Trophoblast cell (in vitro differentiated cells and primary cell): Measurements from ENCODE around the gene EPC2.

Experiments
- DNase-seq, 2 donors: peaks; one replicate each; pipeline ENCODE4 v3.0.0-alpha.2; 2016
- H2AFZ ChIP-seq: 2 replicates; pipeline ENCODE4 v1.6.1; 2013; ENCODE audit warnings: low read length, moderate library complexity, mild to moderate bottlenecking; ENCODE audit not compliant: insufficient read depth, poor library complexity
- H2AK5ac ChIP-seq: 2 replicates; pipeline ENCODE4 v1.6.1; 2013; ENCODE audit warnings: mild to moderate bottlenecking, low read length
- H2BK120ac ChIP-seq: 2 replicates; pipeline ENCODE4 v1.6.1; 2013; ENCODE audit warnings: low read length, mild to moderate bottlenecking, moderate library complexity; ENCODE audit not compliant: insufficient read depth, poor library complexity
- H2BK12ac ChIP-seq: 2 replicates; pipeline ENCODE4 v1.6.1; 2013; ENCODE audit warnings: mild to moderate bottlenecking, low read length, moderate library complexity
- H2BK5ac ChIP-seq: 2 replicates; pipeline ENCODE4 v1.6.1; 2013; ENCODE audit warnings: low read length, low read depth, moderate library complexity, mild to moderate bottlenecking; ENCODE audit not compliant: poor library complexity
- H3K14ac ChIP-seq: 2 replicates; pipeline ENCODE4 v1.6.1; 2013; ENCODE audit warnings: mild to moderate bottlenecking, low read length
- H3K18ac ChIP-seq: 2 replicates; pipeline ENCODE4 v1.6.1; 2013; ENCODE audit warnings: mild to moderate bottlenecking, low read length
- H3K23ac ChIP-seq: 2 replicates; pipeline ENCODE4 v1.6.1; 2013; ENCODE audit warnings: low read length
- H3K27ac ChIP-seq: 2 replicates; pipeline ENCODE4 v1.5.1; 2013; ENCODE audit warnings: low read depth, mild to moderate bottlenecking, inconsistent platforms, low read length, moderate library complexity
- H3K27me3 ChIP-seq: 2 replicates; pipeline ENCODE4 v1.6.1; 2013; ENCODE audit warnings: inconsistent platforms, mild to moderate bottlenecking, low read length, moderate library complexity; ENCODE audit not compliant: insufficient read depth
- H3K36me3 ChIP-seq, 2 experiments: 1 replicate in 1 of 2; 2 replicates in 1 of 2; pipeline ENCODE4 v1.6.1; 2013; ENCODE audit warnings: low read length in 2 of 2, mild to moderate bottlenecking in 2 of 2, moderate library complexity in 1 of 2; ENCODE audit not compliant: insufficient read depth in 2 of 2, control insufficient read depth in 1 of 2
- H3K4ac ChIP-seq: 2 replicates; pipeline ENCODE4 v1.6.1; 2013; ENCODE audit warnings: low read depth, mild to moderate bottlenecking, low read length, moderate library complexity
- H3K4me1 ChIP-seq, 2 experiments: 1 replicate in 1 of 2; 2 replicates in 1 of 2; pipeline ENCODE4 v1.6.1; 2013; ENCODE audit warnings: low read length in 2 of 2, mild to moderate bottlenecking in 2 of 2, moderate library complexity in 1 of 2; ENCODE audit not compliant: insufficient read depth in 2 of 2, control insufficient read depth in 1 of 2
- H3K4me2 ChIP-seq: 2 replicates; pipeline ENCODE4 v1.6.1; 2013; ENCODE audit warnings: inconsistent platforms, mild to moderate bottlenecking, low read length, moderate library complexity
- H3K4me3 ChIP-seq: 2 replicates; pipeline ENCODE4 v1.5.1; 2013; ENCODE audit warnings: mild to moderate bottlenecking, low read depth, low read length, inconsistent platforms
- H3K79me1 ChIP-seq: one replicate; pipeline ENCODE4 v1.6.1; 2013; ENCODE audit warnings: low read length
- H3K79me2 ChIP-seq: 2 replicates; pipeline ENCODE4 v1.6.1; 2013; ENCODE audit warnings: low read length, mild to moderate bottlenecking; ENCODE audit not compliant: control insufficient read depth, insufficient read depth, poor library complexity
- H3K9ac ChIP-seq: 2 replicates; pipeline ENCODE4 v1.6.1; 2013; ENCODE audit warnings: mild to moderate bottlenecking, low read length
- H3K9me3 ChIP-seq: 2 replicates; pipeline ENCODE4 v1.6.1; 2013; ENCODE audit warnings: low read depth, mild to moderate bottlenecking, control low read depth, inconsistent platforms, low read length; ENCODE audit not compliant: insufficient read depth
- H4K12ac ChIP-seq: 2 replicates; pipeline ENCODE4 v1.6.1; 2013; ENCODE audit warnings: low read depth, mild to moderate bottlenecking, low read length, moderate library complexity
- H4K8ac ChIP-seq: 2 replicates; pipeline ENCODE4 v1.6.1; 2013; ENCODE audit warnings: low read depth, mild to moderate bottlenecking, low read length, moderate library complexity
- H4K91ac ChIP-seq: one replicate; pipeline ENCODE4 v1.6.1; 2013; ENCODE audit warnings: low read depth, mild to moderate bottlenecking, low read length, moderate library complexity
- WGBS: extraction: QIAGEN DNeasy Blood & Tissue Kit; methylation state at CpG from one replicate; pipeline ENCODE4 v1.1.7; 2013; ENCODE audit warnings: missing lambda C conversion rate; ENCODE audit not compliant: insufficient read length, insufficient coverage; ENCODE audit errors: extremely low coverage; 5-methylcytosine and 5-hydroxymethylcytosine counted together

The EPC2 gene

DNA sequence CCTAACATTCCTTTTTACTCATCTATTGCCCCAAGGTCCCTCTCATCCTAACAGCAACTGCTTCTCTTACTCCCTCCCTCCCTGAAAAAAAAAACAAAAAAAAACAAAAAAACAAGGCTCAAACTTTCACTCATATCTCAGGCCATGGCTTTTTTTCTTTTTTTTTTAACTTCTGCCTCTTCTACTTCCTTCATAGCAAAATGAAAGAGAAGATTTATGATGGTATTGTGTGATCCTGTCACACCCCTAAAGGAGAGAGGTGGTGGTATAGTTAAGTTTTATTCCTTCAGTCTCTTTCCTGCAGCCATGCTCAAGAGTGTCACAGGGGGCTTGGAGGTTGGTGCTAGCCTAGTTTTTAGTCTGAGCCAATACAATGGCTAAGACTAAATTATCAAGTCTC lies 21.5 kb upstream of the EPC2 start:
- no peak overlapping the region for H3K18ac ChIP-seq
- no peaks in the 10 kb centered on the region for H3K4me1 ChIP-seq
- H4K12ac ChIP-seq = no peak overlapping the region
- H3K14ac ChIP-seq = no peak overlapping the region
- no peak overlapping the region for H4K8ac ChIP-seq
- no peak overlapping the region for H3K27ac ChIP-seq
- no peak overlapping the region for H2AK5ac ChIP-seq
- H3K36me3 ChIP-seq = no peaks in the 10 kb centered on the region
- no peak overlapping the region for H4K91ac ChIP-seq
- no peak overlapping the region for H2BK120ac ChIP-seq
- no peaks in the 10 kb centered on the region for H3K79me1 ChIP-seq
- H3K9ac ChIP-seq = no peak overlapping the region
- no peaks in the 10 kb centered on the region for H3K79me2 ChIP-seq
- no peak overlapping the region for H2BK12ac ChIP-seq
- no peak for DNase-seq
- H2BK5ac ChIP-seq = no peak overlapping the region
- H3K9me3 ChIP-seq = no peaks in the 10 kb centered on the region
- no peak overlapping the region for H3K4ac ChIP-seq
- H3K23ac ChIP-seq = no peak overlapping the region
- H3K27me3 ChIP-seq = no peaks in the 10 kb centered on the region
- H2AFZ ChIP-seq = no peak overlapping the region
- H3K4me2 ChIP-seq = no peak overlapping the region
- no peak overlapping the region for H3K4me3 ChIP-seq

DNA sequence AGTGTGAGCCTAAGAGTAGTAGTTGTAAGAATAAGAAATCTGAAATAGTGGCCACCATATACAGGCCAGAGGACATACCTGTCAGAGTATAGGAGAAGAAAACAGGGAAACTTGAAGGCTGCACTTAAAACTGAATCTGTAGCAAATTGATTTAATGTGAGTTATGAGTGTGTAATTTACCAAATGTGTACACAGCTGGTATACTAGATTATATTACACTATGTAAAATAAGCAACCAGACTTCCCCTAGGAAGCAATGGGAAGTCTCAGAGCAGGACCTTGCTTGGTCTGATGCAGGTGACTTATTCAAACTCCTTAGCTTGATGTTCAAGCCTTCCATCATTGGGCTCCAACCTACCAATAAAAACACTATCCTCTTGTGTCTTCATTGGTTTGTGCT lies 17.3 kb upstream of the EPC2 start:
- no peak overlapping the region for H2AFZ ChIP-seq
- no peaks in the 10 kb centered on the region for H3K4me1 ChIP-seq
- no peaks in the 10 kb centered on the region for H3K79me1 ChIP-seq
- H3K79me2 ChIP-seq = no peaks in the 10 kb centered on the region
- no peak overlapping the region for H3K18ac ChIP-seq
- no peak overlapping the region for H3K14ac ChIP-seq
- no peak overlapping the region for H3K4ac ChIP-seq
- H3K27me3 ChIP-seq = no peaks in the 10 kb centered on the region
- no peak overlapping the region for H2AK5ac ChIP-seq
- no peak overlapping the region for H4K91ac ChIP-seq
- H3K4me2 ChIP-seq = no peak overlapping the region
- no peak overlapping the region for H3K23ac ChIP-seq
- no peaks in the 10 kb centered on the region for H3K36me3 ChIP-seq
- no peak overlapping the region for H2BK5ac ChIP-seq
- no peak overlapping the region for H2BK12ac ChIP-seq
- H4K8ac ChIP-seq = no peak overlapping the region
- no peak for DNase-seq
- no peak overlapping the region for H4K12ac ChIP-seq
- no peak overlapping the region for H3K27ac ChIP-seq
- H3K4me3 ChIP-seq = no peak overlapping the region
- no peak overlapping the region for H3K9ac ChIP-seq
- no peaks in the 10 kb centered on the region for H3K9me3 ChIP-seq
- H2BK120ac ChIP-seq = no peak overlapping the region

DNA sequence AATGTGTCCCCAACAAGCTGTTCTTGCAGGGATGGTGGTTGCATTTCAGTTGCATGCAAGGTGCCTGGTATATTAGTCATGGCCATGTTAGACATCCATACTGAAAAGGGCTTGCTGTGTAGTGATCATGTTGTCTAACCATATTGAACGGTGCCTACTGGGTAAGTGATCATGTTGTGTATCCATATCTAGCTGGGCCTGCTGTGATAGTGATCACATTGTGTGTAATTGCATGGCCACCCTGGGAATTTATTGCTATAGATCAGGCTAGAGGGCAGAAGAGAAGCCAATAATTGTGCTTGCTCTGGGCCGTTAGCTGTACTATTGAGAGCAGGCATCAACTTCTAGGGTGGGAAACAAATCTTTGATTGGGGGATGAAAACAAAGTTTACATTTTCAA lies 9.8 kb upstream of the EPC2 start:
- Histone ChIP-seq H3K79me1 (no peaks in the 10 kb centered on the region), H3K27me3 (no peaks in the 10 kb centered on the region), H3K4me3 (no peak overlapping the region), H3K27ac (no peak overlapping the region), H3K4me2 (no peak overlapping the region), H4K12ac (no peak overlapping the region), H4K8ac (no peak overlapping the region), H4K91ac (no peak overlapping the region), H2AK5ac (no peak overlapping the region), H3K14ac (no peak overlapping the region), H2AFZ (no peak overlapping the region), H3K79me2 (no peaks in the 10 kb centered on the region), H2BK12ac (no peak overlapping the region), H3K9me3 (no peaks in the 10 kb centered on the region), H3K9ac (no peak overlapping the region), H2BK5ac (no peak overlapping the region), H3K23ac (no peak overlapping the region), H3K18ac (no peak overlapping the region), H2BK120ac (no peak overlapping the region), H3K36me3 (no peaks in the 10 kb centered on the region), H3K4me1 (peaks cover 5% of the 10 kb centered on the region in 2 experiments), H3K4ac (no peak overlapping the region)
- no CpG with 5 or more reads among the region's 2 CpGs for WGBS
- DNase-seq = no peak

DNA sequence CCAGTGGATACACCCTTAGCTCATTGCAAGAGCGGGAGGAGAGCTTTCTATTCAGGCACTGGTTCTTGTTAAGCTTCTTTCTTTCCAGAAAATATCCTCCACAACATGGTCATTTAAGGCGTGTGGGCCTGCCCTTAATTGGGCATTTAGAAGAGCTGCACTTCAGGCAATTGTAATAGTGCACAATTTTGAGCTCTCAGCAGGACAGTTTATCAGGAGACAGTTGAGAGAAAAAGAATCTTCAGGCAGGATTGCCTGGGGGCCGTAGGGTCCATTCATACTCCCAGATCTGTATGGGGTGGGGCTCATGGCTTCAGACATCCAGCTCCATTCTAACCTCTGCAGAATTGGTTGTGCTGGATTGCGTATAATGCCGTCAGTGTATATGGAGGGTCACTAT lies 6.0 kb upstream of the EPC2 start:
- Histone ChIP-seq H2BK5ac (no peak overlapping the region), H4K12ac (no peak overlapping the region), H3K18ac (no peak overlapping the region), H3K23ac (no peak overlapping the region), H3K9ac (no peak overlapping the region), H3K4me1 (peaks cover 5% of the 10 kb centered on the region in 2 experiments), H3K9me3 (no peaks in the 10 kb centered on the region), H3K79me1 (no peaks in the 10 kb centered on the region), H3K27ac (no peak overlapping the region), H3K79me2 (no peaks in the 10 kb centered on the region), H4K91ac (no peak overlapping the region), H3K27me3 (no peaks in the 10 kb centered on the region), H2AK5ac (no peak overlapping the region), H2BK120ac (no peak overlapping the region), H4K8ac (no peak overlapping the region), H3K4me3 (no peak overlapping the region), H3K36me3 (no peaks in the 10 kb centered on the region), H2BK12ac (no peak overlapping the region), H3K4me2 (no peak overlapping the region), H3K14ac (no peak overlapping the region), H3K4ac (no peak overlapping the region), H2AFZ (no peak overlapping the region)
- WGBS = no CpG with 5 or more reads among the region's 5 CpGs
- no peak for DNase-seq

DNA sequence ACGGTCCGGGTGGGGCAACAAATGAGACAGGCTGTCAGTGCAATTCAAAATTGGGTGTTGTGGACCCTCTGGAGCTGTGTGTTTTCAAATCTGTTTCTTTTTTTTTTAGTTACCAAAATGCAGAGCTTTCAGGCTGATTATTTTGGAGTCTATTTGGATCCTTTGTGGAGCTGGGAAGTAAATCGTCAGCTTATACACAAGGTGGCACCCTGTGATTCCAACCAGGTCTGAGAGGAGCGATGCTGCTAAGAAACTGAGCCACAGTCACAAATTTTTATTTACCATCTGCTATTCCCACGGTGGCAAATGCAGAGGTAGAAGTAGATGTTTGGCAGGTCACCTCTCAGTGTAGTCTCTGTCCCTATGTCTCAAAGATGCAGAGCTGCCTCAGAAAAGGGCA lies 3.8 kb upstream of the EPC2 start:
- no peaks in the 10 kb centered on the region for H3K27me3 ChIP-seq
- no peak overlapping the region for H2BK120ac ChIP-seq
- WGBS = no CpG with 5 or more reads among the region's 5 CpGs
- no peak overlapping the region for H4K91ac ChIP-seq
- H3K23ac ChIP-seq = no peak overlapping the region
- H4K8ac ChIP-seq = no peak overlapping the region
- H3K27ac ChIP-seq = no peak overlapping the region
- H4K12ac ChIP-seq = no peak overlapping the region
- no peak overlapping the region for H3K4me2 ChIP-seq
- H2BK12ac ChIP-seq = no peak overlapping the region
- H3K4ac ChIP-seq = no peak overlapping the region
- H3K79me2 ChIP-seq = peaks cover 4% of the 10 kb centered on the region
- no peaks in the 10 kb centered on the region for H3K9me3 ChIP-seq
- H3K4me1 ChIP-seq = peaks cover 5% of the 10 kb centered on the region in 2 experiments
- no peak overlapping the region for H3K18ac ChIP-seq
- DNase-seq = no peak
- no peak overlapping the region for H3K4me3 ChIP-seq
- no peak overlapping the region for H3K9ac ChIP-seq
- no peak overlapping the region for H2AFZ ChIP-seq
- no peak overlapping the region for H3K14ac ChIP-seq
- H2AK5ac ChIP-seq = no peak overlapping the region
- H2BK5ac ChIP-seq = no peak overlapping the region
- H3K79me1 ChIP-seq = peaks cover 8% of the 10 kb centered on the region
- no peaks in the 10 kb centered on the region for H3K36me3 ChIP-seq
